ENCODE results near the gene NMS.

The NMS gene

GRCh38 chr2:100484390-100484789, 14.1 kb downstream of the NMS start:
- no peak for DNase-seq (ENCODE audit: low read depth in 2 of 2)

- no peak for DNase-seq (ENCODE audit: low read depth in 2 of 2)
These were observed 15.1 kb downstream of the NMS start for GRCh38 chr2:100485396-100485795.

GRCh38 chr2:100494712-100495111, 24.4 kb downstream of the NMS start:
- no peak for DNase-seq (ENCODE audit: low read depth in 2 of 2)

- DNase-seq (ENCODE audit: low read depth in 2 of 2) = no peak
These were observed 32.5 kb downstream of the NMS start for GRCh38 chr2:100502782-100503181.

- no peak for DNase-seq (ENCODE audit: low read depth in 2 of 2)
These were observed 34.3 kb downstream of the NMS start for GRCh38 chr2:100504542-100504941.

GRCh38 chr2:100509066-100509465, 38.8 kb downstream of the NMS start:
- DNase-seq (ENCODE audit: low read depth in 2 of 2) = no peak

GRCh38 chr2:100513650-100514049, 43.4 kb downstream of the NMS start:
- no peak for DNase-seq (ENCODE audit: low read depth in 2 of 2)

- DNase-seq (ENCODE audit: low read depth in 2 of 2) = no peak
These were observed 47.3 kb downstream of the NMS start for GRCh38 chr2:100517556-100517955.

GRCh38 chr2:100518801-100519200, 48.5 kb downstream of the NMS start:
- DNase-seq (ENCODE audit: low read depth in 2 of 2) = no peak

- no peak for DNase-seq (ENCODE audit: low read depth in 2 of 2)
These were observed 49.9 kb downstream of the NMS start for GRCh38 chr2:100520224-100520623.

- no peak for DNase-seq (ENCODE audit: low read depth in 2 of 2)
These were observed 52.1 kb downstream of the NMS start for GRCh38 chr2:100522430-100522829.

GRCh38 chr2:100524331-100524730, 54.0 kb downstream of the NMS start:
- no peak for DNase-seq (ENCODE audit: low read depth in 2 of 2)

- no peak for DNase-seq (ENCODE audit: low read depth in 2 of 2)
These were observed 56.6 kb downstream of the NMS start for GRCh38 chr2:100526868-100527267.

- DNase-seq (ENCODE audit: low read depth in 2 of 2) = no peak
These were observed 57.2 kb downstream of the NMS start for GRCh38 chr2:100527440-100528015.

- DNase-seq (ENCODE audit: low read depth in 2 of 2) = no peak
These were observed 58.9 kb downstream of the NMS start for GRCh38 chr2:100529176-100529575.

- no peak for DNase-seq (ENCODE audit: low read depth in 2 of 2)
These were observed 59.6 kb downstream of the NMS start for GRCh38 chr2:100529900-100530299.
